Liver (tissue), 9 donors: Measurements from ENCODE around the gene IPMK. TPM values are rescaled to one million over a fixed set of nuclear protein-coding genes. Genes with fewer than 3 reads are reported as not detected.
A peak's percentile ranks its signal among the peaks of the same experiment; 100 is the strongest.

Experiments used
- DNase-seq: peaks from one replicate; pipeline ENCODE4 v3.0.0-alpha.2; 2017; ENCODE audit warnings: low spot score
- H3K27ac ChIP-seq, 2 donors: one replicate each; pipeline ENCODE4 v1.7.0; 2013; ENCODE audit warnings: inconsistent platforms in 2 of 2, low read length in 2 of 2, control low read depth in 1 of 2, low read depth in 1 of 2, mild to moderate bottlenecking in 1 of 2
- H3K27me3 ChIP-seq, 4 donors: one replicate each; pipeline versions ENCODE4 v1.6.1 to v1.7.0; 2013; ENCODE audit warnings: low read length in 3 of 4, inconsistent platforms in 1 of 4, mild to moderate bottlenecking in 1 of 4, moderate library complexity in 1 of 4; ENCODE audit not compliant: control insufficient read depth in 4 of 4, insufficient read depth in 4 of 4
- H3K36me3 ChIP-seq, 4 donors: one replicate each; pipeline versions ENCODE4 v1.6.1 to v1.7.0; 2013; ENCODE audit warnings: low read length in 3 of 4, mild to moderate bottlenecking in 3 of 4, low read depth in 1 of 4, moderate library complexity in 1 of 4; ENCODE audit not compliant: control insufficient read depth in 4 of 4, insufficient read depth in 3 of 4
- H3K4me1 ChIP-seq, 4 donors: one replicate each; pipeline versions ENCODE4 v1.6.1 to v1.7.0; 2013; ENCODE audit warnings: low read length in 3 of 4, mild to moderate bottlenecking in 3 of 4, moderate library complexity in 1 of 4; ENCODE audit not compliant: control insufficient read depth in 4 of 4, insufficient read depth in 4 of 4
- H3K4me3 ChIP-seq, 3 donors: one replicate each; pipeline versions ENCODE4 v1.6.1 to v1.7.0; 2013; ENCODE audit warnings: low read length in 3 of 3, control low read depth in 1 of 3, low read depth in 1 of 3, mild to moderate bottlenecking in 1 of 3
- H3K9ac ChIP-seq, 2 donors: one replicate each; pipeline ENCODE4 v1.7.0; 2013; ENCODE audit warnings: low read length in 2 of 2, mild to moderate bottlenecking in 2 of 2, moderate library complexity in 2 of 2, control low read depth in 1 of 2, low read depth in 1 of 2
- H3K9me3 ChIP-seq, 4 donors: one replicate each; pipeline versions ENCODE4 v1.6.1 to v1.7.0; 2013; ENCODE audit warnings: low read length in 3 of 4; ENCODE audit not compliant: control insufficient read depth in 4 of 4
- CTCF ChIP-seq: fragments of 150-350 bp; IDR thresholded peaks from 2 replicates; pipeline ENCODE4 v1.5.1; 2017; ENCODE audit warnings: improper control_type of control experiment, low read depth, low read length; ENCODE audit not compliant: missing input control
- EGR1 ChIP-seq, 2 donors: IDR thresholded peaks; 2 replicates each; pipeline ENCODE4 v1.6.1; 2016 to 2018; ENCODE audit warnings: antibody characterized with exemption in 2 of 2, low read depth in 2 of 2
- FOXA2 ChIP-seq: IDR thresholded peaks from 2 replicates; pipeline ENCODE4 v1.6.1; 2016; ENCODE audit warnings: antibody characterized with exemption
- GABPA ChIP-seq, 2 donors: IDR thresholded peaks in 1 of 2; conservative IDR thresholded peaks in 1 of 2; 2 replicates each; pipeline ENCODE4 v1.6.1; 2016; ENCODE audit warnings: antibody characterized with exemption in 2 of 2, mild to moderate bottlenecking in 1 of 2, moderate library complexity in 1 of 2
- HNF4A ChIP-seq, 2 donors: conservative IDR thresholded peaks; 2 replicates each; pipeline ENCODE4 v1.6.1; 2016; ENCODE audit warnings: antibody characterized with exemption in 2 of 2, mild to moderate bottlenecking in 2 of 2
- HNF4G ChIP-seq: IDR thresholded peaks from 2 replicates; pipeline ENCODE4 v1.6.1; 2016; ENCODE audit warnings: antibody characterized with exemption
- JUND ChIP-seq, 2 donors: IDR thresholded peaks; 2 replicates each; pipeline ENCODE4 v1.6.1; 2016; ENCODE audit warnings: antibody characterized with exemption in 2 of 2
- MAX ChIP-seq: IDR thresholded peaks from 2 replicates; pipeline ENCODE4 v1.6.1; 2016; ENCODE audit warnings: antibody characterized with exemption
- NR2F2 ChIP-seq: IDR thresholded peaks from 2 replicates; pipeline ENCODE4 v1.6.1; 2016; ENCODE audit warnings: antibody characterized with exemption
- RAD21 ChIP-seq, 2 donors: IDR thresholded peaks; 2 replicates each; pipeline ENCODE4 v1.6.1; 2016; ENCODE audit warnings: antibody characterized with exemption in 2 of 2, mild to moderate bottlenecking in 2 of 2
- REST ChIP-seq: IDR thresholded peaks from 2 replicates; pipeline ENCODE4 v1.6.1; 2016; ENCODE audit warnings: antibody characterized with exemption, mild to moderate bottlenecking
- RXRA ChIP-seq, 2 donors: IDR thresholded peaks; 2 replicates each; pipeline ENCODE4 v1.6.1; 2017 to 2018; ENCODE audit warnings: antibody characterized with exemption in 2 of 2, mild to moderate bottlenecking in 1 of 2
- TAF1 ChIP-seq: conservative IDR thresholded peaks from 2 replicates; pipeline ENCODE4 v1.6.1; 2016; ENCODE audit warnings: antibody characterized with exemption, mild to moderate bottlenecking
- YY1 ChIP-seq: IDR thresholded peaks from 2 replicates; pipeline ENCODE4 v1.6.1; 2016; ENCODE audit warnings: antibody characterized with exemption, mild to moderate bottlenecking
- ZBTB33 ChIP-seq: IDR thresholded peaks from 2 replicates; pipeline ENCODE4 v1.6.1; 2016; ENCODE audit warnings: antibody characterized with exemption
- WGBS: extraction: QIAGEN DNeasy Blood & Tissue Kit; methylation state at CpG from one replicate; pipeline ENCODE4 v1.1.7; 2013; 5-methylcytosine and 5-hydroxymethylcytosine counted together
- polyA plus RNA-seq, 2 donors: library from polyadenylated mRNA; stranded (reverse) in 1 of 2; unstranded in 1 of 2; fragments of 200-250 nt in 1 of 2; fragments of >200 nt in 1 of 2; fragmentation: Nextera tagmentation in 1 of 2; extraction: Ambion mirVana in 1 of 2; gene quantifications; one replicate each; pipeline versions ENCODE4 v1.2.1 to v1.2.3, GENCODE V29; 2013 to 2015
- total RNA-seq, 2 donors: library from RNA; depleted of rRNA; stranded (reverse); fragments of >200 nt; gene quantifications; one replicate each; pipeline ENCODE4 v1.2.3, GENCODE V29; 2014
- donor health status: healthy.
- donor health status: healthy.
- donor health status: healthy.
- donor health status: healthy.
- donor health status: healthy.

Gene IPMK
- total and polyA plus RNA-seq, 4 donors: 1.4 to 5.2 (median 3.3) TPM

GRCh38 chr10:58175990-58176900 is 91.4 kb downstream of the IPMK start:
- DNase-seq: no peak
- Histone ChIP-seq H3K27ac (no peak overlapping the region), H3K4me3 (no peak overlapping the region), H3K4me1 (no peaks in the 10 kb centered on the region), H3K9me3 (no peaks in the 10 kb centered on the region), H3K27me3 (peaks cover 0 to 2% (median 0%) of the 10 kb centered on the region in 4 donors), H3K9ac (no peak overlapping the region), H3K36me3 (no peaks in the 10 kb centered on the region)
- WGBS: 27% methylated on average over 2 of the region's 2 CpGs
- TF ChIP-seq REST (peak; percentile 99), FOXA2 (no peak), CTCF (no peak), EGR1 (IDR thresholded peaks at IDR 0.05; ENCODE audit: low read depth in 2 of 2) (no peak), HNF4A (conservative IDR thresholded peaks at IDR 0.05) (no peak), RXRA (IDR thresholded peaks at IDR 0.05) (no peak), NR2F2 (no peak), RAD21 (IDR thresholded peaks at IDR 0.05) (no peak), MAX (no peak)

- DNase-seq: no peak
- Histone ChIP-seq H3K4me1 (no peaks in the 10 kb centered on the region), H3K9ac (no peak overlapping the region), H3K27me3 (peaks cover 0 to 2% (median 0%) of the 10 kb centered on the region in 4 donors), H3K9me3 (no peaks in the 10 kb centered on the region), H3K27ac (no peak overlapping the region), H3K36me3 (no peaks in the 10 kb centered on the region), H3K4me3 (no peak overlapping the region)
- TF ChIP-seq YY1: no peak
- no peak for TF ChIP-seq HNF4G
- TF ChIP-seq CTCF: no peak
- no peak for TF ChIP-seq RAD21 (IDR thresholded peaks at IDR 0.05)
- no peak for TF ChIP-seq ZBTB33
- TF ChIP-seq FOXA2: no peak
- no peak for TF ChIP-seq JUND (IDR thresholded peaks at IDR 0.05)
- no peak for TF ChIP-seq REST
- no peak for TF ChIP-seq MAX
- TF ChIP-seq TAF1: no peak
- TF ChIP-seq EGR1 (IDR thresholded peaks at IDR 0.05; ENCODE audit: low read depth in 2 of 2): no peak
- no peak for TF ChIP-seq RXRA (IDR thresholded peaks at IDR 0.05)
- TF ChIP-seq HNF4A (conservative IDR thresholded peaks at IDR 0.05): no peak
- no peak for TF ChIP-seq GABPA (IDR thresholded peaks at IDR 0.05 in 1 of 2, conservative IDR thresholded peaks at IDR 0.05 in 1 of 2)
- no peak for TF ChIP-seq NR2F2
- 84% methylated on average over 5 of the region's 5 CpGs for WGBS
Measured at GRCh38 chr10:58174831-58175230, 92.9 kb downstream of the IPMK start.
